Measurements from ENCODE around the gene AMZ2. TPM values are rescaled to one million over a fixed set of nuclear protein-coding genes. Genes with fewer than 3 reads are reported as not detected.

The AMZ2 gene
- total RNA-seq, 1 donor, result 80.3 TPM

DNA sequence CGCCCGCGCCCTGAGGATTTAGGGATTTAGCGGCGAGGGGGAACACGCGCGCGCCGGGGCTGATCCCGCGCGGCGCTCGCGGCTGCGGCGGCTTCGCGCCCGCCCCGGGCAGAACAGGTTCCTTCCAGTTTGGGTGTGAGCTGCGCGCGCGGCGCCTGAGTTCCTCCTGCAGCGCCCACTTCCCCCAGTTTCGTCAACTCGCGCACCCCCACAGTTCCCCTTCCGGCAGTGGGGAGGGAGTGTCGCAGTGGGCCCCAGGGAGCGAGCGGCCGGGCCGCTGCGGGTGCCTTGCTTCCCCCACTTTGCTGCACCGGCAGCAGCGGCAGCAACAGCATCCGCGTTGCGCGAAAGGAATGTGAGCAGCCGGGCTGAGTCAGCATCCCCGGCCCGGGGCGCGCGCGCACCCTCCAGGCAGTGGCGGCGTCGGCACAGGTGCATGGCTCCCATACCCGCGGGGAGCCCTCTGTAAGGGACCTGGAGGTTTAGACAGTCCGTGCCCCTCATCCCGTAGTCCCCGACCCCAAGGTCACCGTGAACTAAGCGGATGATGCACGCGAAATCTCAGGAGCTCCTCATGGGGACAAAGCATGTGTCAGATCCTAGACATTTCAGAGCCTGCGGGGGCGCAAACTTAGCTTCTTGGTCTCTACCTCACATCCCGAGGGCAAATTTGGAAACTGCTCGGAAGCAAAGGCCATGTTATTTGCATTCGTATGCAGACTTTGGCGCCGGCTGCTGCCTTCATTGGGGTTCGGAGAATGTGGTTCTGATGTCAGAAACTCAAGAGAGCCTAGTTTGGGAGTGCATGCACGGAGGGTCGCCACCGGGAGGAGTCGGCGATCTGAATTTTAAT lies 44.2 kb downstream of the AMZ2 start:
- Histone ChIP-seq H3K27ac (ENCODE audit: low read depth, low read length) (peak overlapping the region; percentile 76), H3K27me3 (ENCODE audit: insufficient read depth, low read length) (peaks cover 3% of the 10 kb centered on the region)

DNA sequence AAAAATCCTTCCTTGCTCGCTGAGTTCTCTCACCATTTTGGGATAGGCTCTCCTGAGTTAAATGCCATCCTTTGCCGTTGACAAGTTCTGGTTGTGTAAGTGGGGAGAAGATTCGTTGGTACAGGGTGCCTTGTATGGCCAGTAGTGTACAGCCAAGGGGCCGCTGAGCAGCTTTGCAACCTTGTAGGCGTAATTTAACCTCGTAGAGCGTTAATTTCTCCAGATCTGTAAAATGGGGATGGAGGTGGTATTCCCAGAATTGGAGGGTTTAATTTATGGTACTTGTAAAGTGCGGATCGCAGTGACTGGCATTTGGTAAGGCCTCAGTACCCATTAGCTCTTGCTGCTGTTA lies 44.8 kb downstream of the AMZ2 start:
- H3K9me3 ChIP-seq (ENCODE audit: low read depth, low read length), result no peaks in the 10 kb centered on the region
- H3K4me2 ChIP-seq (ENCODE audit: insufficient read depth, low read length), result peak overlapping the region; percentile 82
- peaks cover 10% of the 10 kb centered on the region for H3K79me2 ChIP-seq (ENCODE audit: insufficient read depth, low read length)
- no peaks in the 10 kb centered on the region for H4K20me1 ChIP-seq (ENCODE audit: insufficient read depth, low read length)
- DNase-seq (ENCODE audit: insufficient read length, low spot score, missing footprints), result peak; percentile 58
- H3K27ac ChIP-seq (ENCODE audit: low read depth, low read length), result peak overlapping the region; percentile 76
- H3K36me3 ChIP-seq (ENCODE audit: insufficient read depth, low read length), result no peaks in the 10 kb centered on the region
- peak overlapping the region; percentile 36 for H2AFZ ChIP-seq (ENCODE audit: low read length)
- peaks cover 25% of the 10 kb centered on the region for H3K4me1 ChIP-seq (ENCODE audit: insufficient read depth, low read length)
- H3K4me3 ChIP-seq (ENCODE audit: insufficient read depth, low read length), result peak overlapping the region; percentile 84
- TF ChIP-seq, protein P1, sequence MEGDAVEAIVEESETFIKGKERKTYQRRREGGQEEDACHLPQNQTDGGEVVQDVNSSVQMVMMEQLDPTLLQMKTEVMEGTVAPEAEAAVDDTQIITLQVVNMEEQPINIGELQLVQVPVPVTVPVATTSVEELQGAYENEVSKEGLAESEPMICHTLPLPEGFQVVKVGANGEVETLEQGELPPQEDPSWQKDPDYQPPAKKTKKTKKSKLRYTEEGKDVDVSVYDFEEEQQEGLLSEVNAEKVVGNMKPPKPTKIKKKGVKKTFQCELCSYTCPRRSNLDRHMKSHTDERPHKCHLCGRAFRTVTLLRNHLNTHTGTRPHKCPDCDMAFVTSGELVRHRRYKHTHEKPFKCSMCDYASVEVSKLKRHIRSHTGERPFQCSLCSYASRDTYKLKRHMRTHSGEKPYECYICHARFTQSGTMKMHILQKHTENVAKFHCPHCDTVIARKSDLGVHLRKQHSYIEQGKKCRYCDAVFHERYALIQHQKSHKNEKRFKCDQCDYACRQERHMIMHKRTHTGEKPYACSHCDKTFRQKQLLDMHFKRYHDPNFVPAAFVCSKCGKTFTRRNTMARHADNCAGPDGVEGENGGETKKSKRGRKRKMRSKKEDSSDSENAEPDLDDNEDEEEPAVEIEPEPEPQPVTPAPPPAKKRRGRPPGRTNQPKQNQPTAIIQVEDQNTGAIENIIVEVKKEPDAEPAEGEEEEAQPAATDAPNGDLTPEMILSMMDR (IDR thresholded peaks at IDR 0.05; ENCODE audit: extremely low read depth, low read depth, low read length), result no peak
- peaks cover 3% of the 10 kb centered on the region for H3K27me3 ChIP-seq (ENCODE audit: insufficient read depth, low read length)

More for the DNA sequence above, 44.2 kb downstream of the AMZ2 start:
- Histone ChIP-seq H3K36me3 (ENCODE audit: insufficient read depth, low read length) (no peaks in the 10 kb centered on the region), H4K20me1 (ENCODE audit: insufficient read depth, low read length) (no peaks in the 10 kb centered on the region), H3K4me3 (ENCODE audit: insufficient read depth, low read length) (peak overlapping the region; percentile 84), H2AFZ (ENCODE audit: low read length) (peak overlapping the region; percentile 36), H3K4me1 (ENCODE audit: insufficient read depth, low read length) (peaks cover 25% of the 10 kb centered on the region), H3K4me2 (ENCODE audit: insufficient read depth, low read length) (peak overlapping the region; percentile 82), H3K79me2 (ENCODE audit: insufficient read depth, low read length) (peaks cover 10% of the 10 kb centered on the region), H3K9me3 (ENCODE audit: low read depth, low read length) (no peaks in the 10 kb centered on the region)
- peak; percentile 98 for DNase-seq (ENCODE audit: insufficient read length, low spot score, missing footprints)
- TF ChIP-seq, protein P1 (IDR thresholded peaks at IDR 0.05; ENCODE audit: extremely low read depth, low read depth, low read length), result peak; percentile 37

DNA sequence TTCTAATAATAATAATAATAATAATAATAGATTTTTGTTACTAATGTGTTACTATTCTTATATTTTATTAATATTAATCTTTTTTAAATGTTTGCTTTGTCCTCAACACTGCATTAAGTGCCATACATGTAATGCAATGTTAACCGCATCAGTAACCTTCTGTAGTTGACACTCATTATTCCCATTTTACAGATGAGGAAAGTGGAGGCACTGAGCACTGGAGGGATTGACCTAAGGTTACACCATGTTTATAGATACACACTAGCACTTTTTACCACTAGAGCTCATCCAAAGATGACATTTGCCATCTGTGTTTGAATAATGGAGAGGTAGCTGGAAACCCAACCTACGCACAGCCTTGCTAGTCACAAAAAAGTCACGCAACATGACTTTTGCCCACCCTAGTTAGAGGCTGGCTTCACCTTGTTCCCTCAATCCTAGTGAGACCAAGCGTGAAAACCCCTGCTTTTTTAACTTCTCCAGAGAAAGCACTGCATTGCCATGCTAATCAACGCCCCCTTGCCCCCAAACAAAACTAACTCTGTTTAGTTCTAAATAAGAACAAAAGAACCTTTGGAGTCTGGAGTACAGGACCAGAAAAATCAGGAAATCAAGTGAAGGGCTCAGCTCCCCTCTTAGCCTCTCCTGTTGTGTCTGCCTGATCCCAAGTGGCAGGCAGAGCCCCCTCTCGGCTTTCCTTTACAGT lies 45.8 kb downstream of the AMZ2 start:
- Histone ChIP-seq H3K4me3 (ENCODE audit: insufficient read depth, low read length) (no peak overlapping the region), H2AFZ (ENCODE audit: low read length) (no peak overlapping the region), H3K79me2 (ENCODE audit: insufficient read depth, low read length) (peaks cover 10% of the 10 kb centered on the region), H4K20me1 (ENCODE audit: insufficient read depth, low read length) (no peaks in the 10 kb centered on the region), H3K4me2 (ENCODE audit: insufficient read depth, low read length) (no peak overlapping the region), H3K27ac (ENCODE audit: low read depth, low read length) (no peak overlapping the region), H3K9me3 (ENCODE audit: low read depth, low read length) (no peaks in the 10 kb centered on the region), H3K27me3 (ENCODE audit: insufficient read depth, low read length) (peaks cover 3% of the 10 kb centered on the region), H3K4me1 (ENCODE audit: insufficient read depth, low read length) (peaks cover 25% of the 10 kb centered on the region), H3K36me3 (ENCODE audit: insufficient read depth, low read length) (no peaks in the 10 kb centered on the region)
- no peak for DNase-seq (ENCODE audit: insufficient read length, low spot score, missing footprints)
- TF ChIP-seq, protein P1 (IDR thresholded peaks at IDR 0.05; ENCODE audit: extremely low read depth, low read depth, low read length), result no peak

DNA sequence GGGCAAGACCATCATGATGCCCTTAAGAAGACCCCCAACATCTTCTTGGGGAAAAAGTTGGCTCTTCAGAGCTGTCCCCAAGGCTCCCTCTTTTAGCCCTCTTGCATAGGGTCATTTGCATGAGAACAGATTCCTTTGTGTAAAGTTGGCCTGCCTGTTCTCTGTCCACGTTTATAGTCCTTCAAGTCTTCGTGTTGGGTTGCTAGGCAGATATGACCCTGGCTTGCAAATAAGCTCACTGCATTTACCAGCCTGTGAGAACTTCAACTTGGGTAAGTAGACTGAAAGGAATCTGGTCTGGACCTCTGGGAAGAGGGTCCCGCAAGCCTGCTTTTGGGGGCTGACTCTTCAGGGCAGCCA lies 46.3 kb downstream of the AMZ2 start:
- Histone ChIP-seq H4K20me1 (ENCODE audit: insufficient read depth, low read length) (no peaks in the 10 kb centered on the region), H3K36me3 (ENCODE audit: insufficient read depth, low read length) (no peaks in the 10 kb centered on the region), H2AFZ (ENCODE audit: low read length) (no peak overlapping the region), H3K27me3 (ENCODE audit: insufficient read depth, low read length) (peaks cover 3% of the 10 kb centered on the region), H3K9me3 (ENCODE audit: low read depth, low read length) (no peaks in the 10 kb centered on the region), H3K4me1 (ENCODE audit: insufficient read depth, low read length) (peaks cover 23% of the 10 kb centered on the region), H3K4me3 (ENCODE audit: insufficient read depth, low read length) (no peak overlapping the region), H3K79me2 (ENCODE audit: insufficient read depth, low read length) (peaks cover 6% of the 10 kb centered on the region), H3K4me2 (ENCODE audit: insufficient read depth, low read length) (no peak overlapping the region), H3K27ac (ENCODE audit: low read depth, low read length) (no peak overlapping the region)
- TF ChIP-seq, protein P1 (IDR thresholded peaks at IDR 0.05; ENCODE audit: extremely low read depth, low read depth, low read length), result no peak
- no peak for DNase-seq (ENCODE audit: insufficient read length, low spot score, missing footprints)

Data from osteoblast (primary cell).